ENCODE measurements around the gene CSNK2A1. TPM values are rescaled to one million over a fixed set of nuclear protein-coding genes. Genes with fewer than 3 reads are reported as not detected.

CSNK2A1 gene
- total and polyA plus RNA-seq, 2 of the 8 experiments (the other 6 are each of a cell fraction or from before 2014, with no cell fraction given): 117 to 260 TPM

- TF ChIP-seq CTCF (IDR thresholded peaks at IDR 0.05; ENCODE audit: control extremely low read depth in 1 of 3, insufficient read depth in 1 of 3, low read depth in 1 of 3, low read length in 3 of 3): peak in 2 of 3 experiments; percentile 38 to 44; a peak in 2 of 4 replicates
Measured at GRCh38 chr20:575230-575629, 31.6 kb upstream of the CSNK2A1 start (continued).

Measured in H1 (cell line).